Urinary bladder (tissue), 4 donors: Measurements from ENCODE around the gene MYOM1. TPM values are rescaled to one million over a fixed set of nuclear protein-coding genes. Genes with fewer than 3 reads are reported as not detected.
"Not testable (repeated sequence)": the region's sequence is repeated elsewhere in the genome, so short reads cannot be mapped to it uniquely, and the experiment has no call there.

Source experiments
- DNase-seq: peaks from one replicate; pipeline ENCODE4 v3.0.0-alpha.2; 2015; ENCODE audit errors: extremely low spot score
- H3K27ac ChIP-seq: one replicate; pipeline ENCODE4 v1.5.1; 2013; ENCODE audit warnings: low read depth, mild to moderate bottlenecking, moderate library complexity
- H3K36me3 ChIP-seq: one replicate; pipeline ENCODE4 v1.6.1; 2013; ENCODE audit warnings: mild to moderate bottlenecking, moderate library complexity; ENCODE audit not compliant: insufficient read depth
- H3K4me1 ChIP-seq: one replicate; pipeline ENCODE4 v1.6.1; 2013; ENCODE audit warnings: mild to moderate bottlenecking, moderate library complexity; ENCODE audit not compliant: insufficient read depth
- H3K4me3 ChIP-seq: one replicate; pipeline ENCODE4 v1.5.1; 2013; ENCODE audit warnings: low read depth, low read length
- WGBS: extraction: QIAGEN DNeasy Blood & Tissue Kit; methylation state at CpG from one replicate; pipeline ENCODE4 v1.1.7; 2013; 5-methylcytosine and 5-hydroxymethylcytosine counted together
- polyA plus RNA-seq: library from polyadenylated mRNA; stranded (reverse); fragments of 200-250 nt; gene quantifications from one replicate; pipeline ENCODE4 v1.2.3, GENCODE V29; 2013
- total RNA-seq: library from RNA; depleted of rRNA; stranded (reverse); fragments of >200 nt; gene quantifications from one replicate; pipeline ENCODE4 v1.2.3, GENCODE V29; 2014
- donor health status: healthy with polysubstance abuse.
- donor health status: healthy.

The MYOM1 gene
- total and polyA plus RNA-seq, 2 donors: 14.9 to 41.9 TPM

GRCh38 chr18:3067165-3067661, 152.6 kb downstream of the MYOM1 start:
- DNase-seq: no peak

DNA sequence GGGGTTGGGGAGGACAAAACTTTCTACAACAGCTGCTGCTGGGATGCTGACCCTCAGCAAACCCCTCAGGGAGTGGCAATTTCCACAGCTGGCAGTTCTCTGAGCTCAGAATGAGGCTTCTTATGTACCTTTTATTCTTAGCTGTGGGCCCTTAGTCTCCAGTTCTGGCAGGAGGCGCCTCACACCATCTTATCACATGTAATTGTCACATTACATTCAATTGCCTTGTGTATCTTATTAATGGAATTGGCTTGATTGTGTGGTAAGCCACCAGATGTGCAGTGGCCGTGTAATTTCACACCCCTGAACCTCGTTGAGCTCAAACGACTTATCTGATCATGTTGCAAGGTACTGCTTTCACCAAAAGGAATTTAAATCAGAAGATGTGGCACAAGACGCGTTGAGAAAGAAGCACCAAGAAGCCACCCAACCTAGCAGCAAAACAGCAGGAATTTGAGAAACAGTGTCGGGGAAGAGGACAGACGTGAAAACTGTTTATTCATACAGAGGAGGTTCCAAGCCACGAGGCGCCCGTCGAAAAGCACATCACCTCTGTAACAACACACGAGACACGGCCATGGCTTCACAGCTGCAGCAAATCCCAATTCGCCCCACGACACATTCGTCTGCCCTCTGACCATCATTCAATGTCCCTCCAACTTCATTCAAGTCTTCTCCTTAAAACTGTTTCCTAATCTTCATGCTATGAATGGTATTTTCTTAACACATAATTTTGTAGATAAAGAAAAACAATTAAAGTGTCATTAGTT, 153.2 kb downstream of the MYOM1 start:
- Histone ChIP-seq H3K4me3 (no peak overlapping the region), H3K27ac (no peak overlapping the region), H3K36me3 (no peaks in the 10 kb centered on the region), H3K4me1 (no peaks in the 10 kb centered on the region)
- DNase-seq: no peak
- 83% methylated on average over 17 of the region's 17 CpGs for WGBS

More at GRCh38 chr18:3067165-3067661, 152.6 kb downstream of the MYOM1 start:
- Histone ChIP-seq H3K4me3 (no peak overlapping the region), H3K27ac (no peak overlapping the region), H3K4me1 (no peaks in the 10 kb centered on the region), H3K36me3 (no peaks in the 10 kb centered on the region)
- 85% methylated on average over 25 of the region's 25 CpGs for WGBS

DNA sequence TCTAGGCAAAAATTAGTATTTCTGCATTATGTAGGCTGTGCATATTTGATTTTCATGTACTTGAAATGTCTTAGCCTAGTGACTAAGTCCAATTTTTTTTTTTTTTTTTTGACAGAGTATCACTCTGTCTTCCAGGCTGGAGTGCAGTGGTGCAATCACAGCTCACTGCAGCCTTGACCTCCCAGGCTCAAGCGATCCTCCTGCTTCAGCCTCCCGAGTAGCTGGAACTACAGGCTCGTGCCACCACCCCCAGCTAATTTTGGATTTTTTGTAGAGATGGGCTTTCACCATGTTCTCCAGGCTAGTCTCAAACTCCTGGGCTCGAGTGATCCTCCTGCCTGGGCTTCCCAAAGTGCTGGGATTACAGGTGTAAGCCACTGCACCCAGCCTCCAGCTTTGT, 156.0 kb downstream of the MYOM1 start:
- not testable (repeated sequence) for H3K4me1 ChIP-seq, H3K4me3 ChIP-seq, H3K27ac ChIP-seq, H3K36me3 ChIP-seq, DNase-seq
- 95% methylated on average over 4 of the region's 4 CpGs for WGBS

- WGBS: 30% methylated on average over 16 of the region's 16 CpGs
- Histone ChIP-seq H3K27ac (no peak overlapping the region), H3K36me3 (no peaks in the 10 kb centered on the region), H3K4me3 (no peak overlapping the region), H3K4me1 (no peaks in the 10 kb centered on the region)
- DNase-seq: no peak
These were observed 156.7 kb downstream of the MYOM1 start for GRCh38 chr18:3062798-3063680.

DNA sequence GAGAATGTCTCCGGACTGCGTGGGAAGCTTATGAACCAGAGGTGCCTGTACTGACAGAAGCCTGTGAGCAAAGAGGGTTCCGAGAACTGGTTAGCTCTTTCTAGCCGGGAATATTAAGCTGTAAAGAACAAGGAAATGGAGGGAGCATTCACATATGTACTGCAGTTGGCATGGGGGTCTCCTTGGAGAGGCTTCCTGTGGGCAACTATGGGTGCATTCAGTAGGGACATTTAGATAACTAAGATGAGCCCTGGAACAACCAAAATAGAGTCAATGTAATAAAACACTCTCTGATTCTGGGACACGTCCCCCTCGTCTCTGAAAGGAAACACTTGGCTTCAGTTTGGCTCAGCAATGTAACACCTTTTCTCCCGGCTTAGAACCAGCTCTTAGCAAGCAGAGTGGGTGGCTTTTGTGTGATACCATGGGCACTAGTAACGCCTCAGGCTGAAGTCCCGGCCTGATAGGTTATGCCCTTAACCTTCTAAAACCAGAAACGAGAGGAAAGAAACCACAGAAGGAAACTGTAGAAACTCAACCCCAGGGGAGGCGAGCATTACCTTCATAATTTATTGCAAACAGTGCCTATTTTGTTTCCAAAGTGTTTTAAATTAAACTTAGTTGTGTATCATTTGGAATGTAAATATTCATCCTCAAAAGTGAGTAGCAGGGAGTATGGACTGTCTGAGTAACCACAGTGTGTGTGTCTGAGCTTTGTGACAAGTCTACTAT, 158.0 kb downstream of the MYOM1 start:
- 84% methylated on average over 11 of the region's 11 CpGs for WGBS
- no peak for DNase-seq
- H3K4me3 ChIP-seq: no peak overlapping the region
- H3K36me3 ChIP-seq: no peaks in the 10 kb centered on the region
- H3K4me1 ChIP-seq: no peaks in the 10 kb centered on the region
- H3K27ac ChIP-seq: no peak overlapping the region

DNA sequence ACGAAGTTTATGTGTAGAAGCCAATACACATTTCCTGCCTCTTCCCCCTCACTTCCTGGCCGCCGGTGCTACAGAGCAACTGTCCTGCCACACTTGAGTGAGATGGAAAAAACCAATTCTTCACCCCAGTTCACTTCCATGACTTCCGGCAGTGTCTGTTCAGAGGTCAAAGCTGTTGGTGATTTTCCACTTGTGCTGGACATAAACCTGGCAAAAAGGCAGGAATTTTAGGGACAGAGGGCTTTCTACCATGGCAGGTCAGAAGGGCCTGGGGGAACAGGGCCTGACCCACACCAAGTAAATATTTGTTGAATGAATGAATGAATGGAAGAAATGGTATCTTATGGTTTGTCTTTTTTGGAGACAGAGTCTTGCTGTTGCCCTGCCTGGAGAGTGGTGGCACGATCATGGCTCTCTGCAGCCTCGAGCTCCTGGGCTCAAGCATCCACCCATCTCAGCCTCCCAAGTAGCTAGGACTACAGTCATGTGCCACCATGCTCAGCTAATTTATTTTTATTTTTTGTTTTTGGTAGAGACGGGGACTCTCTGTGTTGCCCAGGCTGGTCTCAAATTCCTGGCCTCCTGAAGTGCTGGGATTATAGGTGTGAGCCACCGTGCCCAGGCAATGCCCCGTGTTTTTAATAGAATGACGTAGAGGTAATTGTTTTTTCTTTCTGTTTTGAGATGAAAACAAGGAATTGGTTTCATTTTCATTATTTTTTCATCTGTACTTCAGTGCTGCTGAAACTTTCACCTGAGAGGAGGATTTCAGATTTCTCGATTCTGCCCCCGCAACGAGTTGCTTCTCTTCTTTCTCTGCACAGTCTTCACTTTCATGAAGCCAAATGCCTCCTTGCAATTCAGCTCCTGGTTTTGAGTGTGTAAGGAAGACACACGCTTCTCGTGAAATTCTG, 158.8 kb downstream of the MYOM1 start:
- DNase-seq: no peak
- 84% methylated on average over 15 of the region's 15 CpGs for WGBS
- Histone ChIP-seq H3K27ac (no peak overlapping the region), H3K4me1 (no peaks in the 10 kb centered on the region), H3K36me3 (no peaks in the 10 kb centered on the region), H3K4me3 (no peak overlapping the region)

GRCh38 chr18:3059272-3059671, 160.5 kb downstream of the MYOM1 start:
- H3K27ac ChIP-seq: no peak overlapping the region
- H3K4me1 ChIP-seq: no peaks in the 10 kb centered on the region
- H3K36me3 ChIP-seq: no peaks in the 10 kb centered on the region
- DNase-seq: no peak
- 69% methylated on average over 3 of the region's 3 CpGs for WGBS
- no peak overlapping the region for H3K4me3 ChIP-seq

- H3K27ac ChIP-seq: no peak overlapping the region
- no peak for DNase-seq
- 80% methylated on average over 6 of the region's 6 CpGs for WGBS
- H3K4me3 ChIP-seq: no peak overlapping the region
- H3K36me3 ChIP-seq: no peaks in the 10 kb centered on the region
- H3K4me1 ChIP-seq: no peaks in the 10 kb centered on the region
These were observed 161.2 kb downstream of the MYOM1 start for GRCh38 chr18:3058328-3059191.

DNA sequence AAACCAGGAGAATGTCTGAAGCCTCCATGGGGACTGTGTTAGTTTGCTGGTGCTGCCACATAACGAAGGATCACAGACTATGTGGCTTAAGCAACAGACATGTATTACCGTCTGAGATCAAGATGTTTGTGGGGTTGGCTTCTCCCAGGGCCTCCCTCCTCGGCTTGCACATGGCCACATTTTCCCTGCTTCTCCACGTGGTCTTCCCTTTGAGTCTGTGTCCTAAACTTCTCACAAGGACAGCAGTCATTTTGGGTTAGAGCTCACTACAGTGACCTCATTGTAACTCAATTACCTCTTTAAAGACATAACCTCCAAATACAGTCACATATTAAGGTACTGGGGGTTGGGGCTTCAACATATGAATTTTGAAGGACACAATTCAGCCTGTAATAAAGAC, 162.2 kb downstream of the MYOM1 start:
- no peaks in the 10 kb centered on the region for H3K4me1 ChIP-seq
- no peak for DNase-seq
- H3K4me3 ChIP-seq: no peak overlapping the region
- H3K27ac ChIP-seq: no peak overlapping the region
- H3K36me3 ChIP-seq: no peaks in the 10 kb centered on the region
- 90% methylated on average over 4 of the region's 4 CpGs for WGBS

DNA sequence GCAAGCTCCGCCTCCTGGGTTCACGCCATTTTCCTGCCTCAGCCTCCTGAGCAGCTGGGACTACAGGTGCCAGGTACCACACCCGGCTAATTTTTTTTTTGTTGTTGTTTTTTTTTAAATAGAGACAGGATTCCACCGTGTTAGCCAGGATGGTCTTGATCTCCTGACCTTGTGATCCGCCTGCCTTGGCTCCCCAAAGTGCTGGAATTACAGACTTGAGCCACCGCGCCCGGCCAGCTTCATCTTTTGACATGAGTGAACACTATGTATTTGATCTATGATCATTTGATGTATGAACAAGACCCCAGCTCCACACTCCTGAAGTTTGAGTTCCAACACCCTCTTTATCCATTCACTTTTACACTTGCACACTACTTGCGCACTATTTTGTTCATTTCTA, 163.5 kb downstream of the MYOM1 start:
- no peak overlapping the region for H3K4me3 ChIP-seq
- no peaks in the 10 kb centered on the region for H3K4me1 ChIP-seq
- no peak overlapping the region for H3K27ac ChIP-seq
- no peak for DNase-seq
- H3K36me3 ChIP-seq: no peaks in the 10 kb centered on the region
- WGBS: 83% methylated on average over 9 of the region's 9 CpGs

- Histone ChIP-seq H3K4me3 (no peak overlapping the region), H3K4me1 (no peaks in the 10 kb centered on the region), H3K27ac (no peak overlapping the region), H3K36me3 (no peaks in the 10 kb centered on the region)
- WGBS: 84% methylated on average over 4 of the region's 4 CpGs
- DNase-seq: no peak
These were observed 164.0 kb downstream of the MYOM1 start for GRCh38 chr18:3055816-3056215.

DNA sequence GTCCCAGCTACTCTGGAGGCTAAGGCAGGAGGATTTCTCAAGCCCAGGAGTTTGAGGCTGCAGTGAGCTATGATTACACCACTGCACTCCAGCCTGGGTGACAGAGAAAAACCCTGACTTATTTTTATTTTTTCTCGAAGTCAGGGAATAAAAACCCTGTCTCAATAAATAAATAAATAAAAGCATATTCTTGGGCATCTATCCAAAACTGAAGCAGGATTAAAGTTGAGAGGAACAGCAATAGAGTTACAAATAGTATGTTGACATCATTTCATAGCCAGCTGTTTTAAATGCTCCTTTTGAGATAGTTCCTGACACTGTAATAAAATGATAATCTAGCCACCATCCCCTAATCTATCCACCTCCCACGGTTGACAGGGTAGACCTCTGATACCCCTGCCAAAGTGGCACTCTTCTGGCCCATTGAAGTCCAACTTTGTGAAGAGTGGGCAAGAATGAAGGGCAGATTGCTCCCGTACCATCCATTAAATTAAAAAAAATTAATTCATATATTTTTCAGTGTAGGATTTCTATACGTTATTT, 164.5 kb downstream of the MYOM1 start:
- Histone ChIP-seq H3K36me3 (no peaks in the 10 kb centered on the region), H3K4me3 (no peak overlapping the region), H3K4me1 (no peaks in the 10 kb centered on the region), H3K27ac (no peak overlapping the region)
- 54% methylated on average over 4 of the region's 4 CpGs for WGBS
- DNase-seq: no peak
